Measurements from ENCODE around the gene CAST.

The CAST gene

DNA sequence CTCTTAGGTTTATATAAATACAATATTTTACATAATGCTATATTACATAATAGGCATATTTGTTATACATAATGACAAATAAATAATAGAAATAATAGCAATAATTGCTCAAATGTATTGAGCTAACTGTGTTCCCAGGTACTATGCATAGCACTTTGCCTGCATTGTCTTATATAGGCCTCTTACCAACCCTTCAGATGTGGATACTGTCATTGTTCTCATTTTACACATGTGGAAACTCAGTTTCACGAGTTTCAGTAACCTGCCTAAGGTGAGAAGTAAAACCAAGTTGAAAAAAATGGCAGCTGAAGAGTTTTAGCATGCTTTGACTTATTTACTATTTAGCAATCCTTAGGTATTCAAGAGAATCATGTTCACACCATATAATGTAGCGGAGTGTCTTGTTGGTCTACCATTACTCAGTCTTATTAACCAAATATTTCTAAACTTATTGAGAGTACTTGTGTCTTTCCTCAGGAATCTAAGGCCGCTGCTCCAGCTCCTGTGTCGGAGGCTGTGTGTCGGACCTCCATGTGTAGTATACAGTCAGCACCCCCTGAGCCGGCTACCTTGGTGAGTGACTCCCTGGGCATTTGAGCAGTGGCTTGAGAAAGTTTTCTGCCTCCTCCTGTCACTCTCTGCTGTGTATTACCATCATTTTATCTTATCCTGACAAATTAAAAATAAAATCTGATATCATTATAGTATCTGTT is 88.1 kb downstream of the CAST start:
- no peak for DNase-seq

DNA sequence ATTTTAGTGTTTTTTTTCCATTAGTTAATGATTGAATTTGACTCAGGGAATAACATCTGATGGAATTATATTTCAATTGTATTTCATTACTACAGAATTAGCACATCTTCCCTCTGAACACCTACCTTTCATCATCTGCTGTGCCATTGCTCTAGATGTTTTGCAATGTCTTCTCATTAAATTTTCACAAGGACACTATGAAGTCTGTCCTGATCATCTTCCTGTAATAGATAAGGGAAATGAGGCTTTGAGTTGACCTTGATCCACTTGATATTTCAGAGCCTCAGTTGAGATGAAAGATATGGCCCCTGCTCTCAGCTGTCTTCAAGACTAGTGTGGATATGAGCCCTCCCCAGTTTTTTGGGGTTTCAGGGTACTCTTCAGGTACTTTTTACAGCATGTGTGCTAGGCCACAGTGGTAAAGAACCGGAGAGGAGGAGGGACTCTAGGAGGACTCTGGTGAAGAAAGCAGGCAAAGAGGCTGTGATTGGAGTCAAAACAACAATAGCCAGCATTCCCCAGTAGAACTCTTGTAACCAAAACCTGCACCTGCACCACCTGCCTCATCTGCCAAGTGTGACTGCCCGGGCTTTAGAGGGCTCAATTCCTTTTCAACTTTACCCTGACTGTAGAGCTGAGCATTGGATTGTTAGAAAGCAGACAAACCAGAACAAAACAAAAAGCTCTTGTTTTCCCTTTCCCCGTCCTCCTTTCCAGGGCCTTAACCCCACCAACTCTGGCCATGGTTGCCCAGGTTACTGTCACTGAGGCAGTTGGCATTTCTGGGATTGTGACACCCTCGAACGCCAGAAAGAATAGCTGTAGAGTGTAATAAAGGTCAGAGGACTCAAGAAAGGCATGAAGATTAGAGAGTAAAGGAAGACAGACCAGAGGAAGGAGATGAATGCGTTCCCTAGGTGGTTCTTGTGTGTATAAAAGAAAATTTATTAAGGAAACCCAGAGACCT is 89.3 kb downstream of the CAST start:
- DNase-seq, result no peak

DNA sequence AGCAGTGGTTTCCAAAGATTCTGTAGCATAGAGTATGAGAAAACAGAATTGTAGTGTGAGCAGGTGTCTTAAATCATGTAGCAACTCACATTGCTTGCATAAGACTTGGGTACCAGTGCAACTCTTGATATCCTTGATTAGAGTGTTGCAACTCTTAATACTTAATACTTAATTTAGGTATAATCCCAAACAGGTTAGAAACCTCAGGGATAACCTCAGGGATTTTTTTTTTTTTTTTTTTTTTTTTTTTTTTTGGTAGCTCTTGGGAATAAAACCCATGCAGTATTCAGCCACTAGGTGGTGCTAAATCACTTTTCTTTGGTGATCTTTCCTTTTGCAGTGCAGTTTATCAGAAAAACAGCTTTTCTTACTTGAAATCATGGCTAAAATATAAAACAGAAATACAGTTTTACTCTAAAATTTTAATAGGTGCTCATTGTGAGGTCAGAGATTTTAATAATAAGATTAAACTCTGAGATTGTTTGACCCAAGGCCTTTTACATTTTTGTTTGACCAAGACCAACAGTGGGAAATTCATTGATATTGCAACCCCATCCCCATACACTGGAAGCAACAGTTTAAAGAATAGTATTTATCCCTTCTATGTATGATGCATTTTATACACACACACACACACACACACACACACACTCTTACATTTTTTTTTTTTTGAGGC is 90.3 kb downstream of the CAST start:
- no peak for DNase-seq

DNA sequence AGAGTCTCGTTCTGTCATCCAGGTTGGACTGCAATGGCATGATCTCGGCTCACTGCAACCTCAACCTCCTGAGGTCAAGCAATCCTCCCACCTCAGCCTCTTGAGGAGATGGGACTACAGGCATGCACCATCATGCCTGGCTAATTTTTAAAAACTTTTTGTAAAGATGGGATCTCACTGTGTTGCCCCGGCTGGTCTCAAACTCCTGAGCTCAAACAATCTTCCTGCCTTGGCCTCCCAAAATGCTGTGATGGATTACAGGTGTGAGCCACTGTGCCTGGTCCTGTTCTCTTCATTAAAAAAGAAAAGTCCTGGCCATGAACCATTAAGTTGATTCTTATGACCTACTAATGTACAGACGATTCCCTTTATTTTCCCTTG is 90.8 kb downstream of the CAST start:
- DNase-seq, result no peak

DNA sequence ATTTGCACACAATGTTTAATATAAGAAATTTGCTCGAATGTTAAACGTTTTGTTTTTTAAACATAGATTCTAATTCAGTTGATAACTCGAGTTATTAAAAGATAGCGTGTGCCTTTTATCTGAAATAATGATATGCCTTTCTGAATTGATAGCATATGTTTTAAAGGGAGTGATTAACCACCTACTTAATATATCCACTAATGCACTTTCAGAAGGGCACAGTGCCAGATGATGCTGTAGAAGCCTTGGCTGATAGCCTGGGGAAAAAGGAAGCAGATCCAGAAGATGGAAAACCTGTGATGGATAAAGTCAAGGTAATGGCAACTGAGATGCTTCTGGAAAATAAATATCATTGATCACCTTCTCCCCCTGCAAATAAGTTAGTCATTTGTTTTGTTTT is 91.7 kb downstream of the CAST start:
- DNase-seq, result no peak

DNA sequence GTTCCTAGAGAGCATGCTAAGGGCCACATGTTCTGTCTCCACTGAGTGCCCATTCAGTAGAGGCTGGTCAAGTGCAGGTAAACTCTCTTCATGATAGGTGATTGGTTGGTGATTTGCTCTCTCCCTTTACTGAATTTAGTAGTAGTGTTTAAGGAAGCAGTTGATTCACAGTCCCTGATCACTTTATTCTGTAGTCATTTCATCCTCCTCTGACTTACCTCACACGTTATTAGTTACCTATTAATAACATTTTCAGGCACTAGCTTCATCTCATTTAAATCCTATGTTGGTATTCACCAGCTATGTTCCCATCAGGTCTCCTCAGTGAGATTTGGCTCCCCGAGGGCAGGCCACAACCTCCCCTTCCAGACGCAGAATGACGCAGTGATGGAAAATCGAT is 93.7 kb downstream of the CAST start:
- no peak for DNase-seq

DNA sequence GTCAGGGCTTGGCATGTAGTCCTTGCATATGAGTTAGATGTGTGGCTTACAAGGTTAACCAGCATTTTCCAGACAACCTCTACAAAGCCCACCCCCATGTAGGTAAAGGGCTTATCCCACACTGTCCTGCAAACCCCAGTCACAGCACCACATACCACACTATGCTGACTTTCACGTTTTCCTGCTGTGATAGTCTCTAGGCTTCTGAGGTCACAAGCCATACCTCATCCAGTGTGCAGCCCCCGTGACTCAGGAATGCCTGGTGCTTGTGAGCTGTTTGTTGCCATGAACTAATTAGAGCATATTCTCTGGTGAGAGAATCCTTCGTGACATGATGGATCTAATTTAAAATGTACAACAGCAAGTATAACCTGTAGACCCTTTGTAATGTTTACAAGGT is 94.8 kb downstream of the CAST start:
- no peak for DNase-seq

DNA sequence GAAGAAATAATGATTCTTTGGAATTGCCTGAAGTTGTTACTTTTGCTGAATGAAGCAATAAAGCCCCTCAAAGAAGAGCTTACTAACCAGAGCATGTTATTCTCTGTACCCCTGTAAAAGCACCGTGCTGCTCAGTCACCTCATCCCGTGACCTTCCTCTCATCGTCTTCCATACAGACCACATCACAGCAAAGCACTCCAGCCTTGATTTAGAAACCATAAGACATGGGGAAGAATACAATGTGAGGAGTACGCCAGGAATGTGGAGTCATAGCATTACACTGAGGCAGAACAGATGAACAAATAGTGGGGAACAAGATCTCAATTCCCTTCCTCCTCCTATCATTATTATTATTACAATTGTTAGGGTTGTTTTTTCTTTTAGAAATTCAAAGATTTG is 96.4 kb downstream of the CAST start:
- no peak for DNase-seq

DNA sequence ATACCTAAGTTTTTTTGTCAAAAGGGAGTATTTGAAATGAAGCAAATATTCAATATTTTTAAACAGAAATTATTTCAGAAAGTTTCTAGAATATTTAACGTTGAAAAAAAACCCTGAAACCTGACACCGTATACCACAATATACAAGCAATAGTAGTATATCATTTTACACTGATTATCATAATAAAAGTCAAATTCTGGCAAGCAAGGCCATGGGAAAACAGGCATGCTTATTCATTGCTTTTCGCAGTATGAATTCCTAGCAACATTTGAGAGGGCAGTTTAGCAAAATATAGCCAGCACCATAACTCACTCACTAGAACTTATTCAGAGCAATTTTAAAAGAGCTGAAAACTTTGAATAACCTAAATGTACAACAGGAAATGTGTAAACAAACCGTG is 99.4 kb downstream of the CAST start:
- DNase-seq, result no peak

DNA sequence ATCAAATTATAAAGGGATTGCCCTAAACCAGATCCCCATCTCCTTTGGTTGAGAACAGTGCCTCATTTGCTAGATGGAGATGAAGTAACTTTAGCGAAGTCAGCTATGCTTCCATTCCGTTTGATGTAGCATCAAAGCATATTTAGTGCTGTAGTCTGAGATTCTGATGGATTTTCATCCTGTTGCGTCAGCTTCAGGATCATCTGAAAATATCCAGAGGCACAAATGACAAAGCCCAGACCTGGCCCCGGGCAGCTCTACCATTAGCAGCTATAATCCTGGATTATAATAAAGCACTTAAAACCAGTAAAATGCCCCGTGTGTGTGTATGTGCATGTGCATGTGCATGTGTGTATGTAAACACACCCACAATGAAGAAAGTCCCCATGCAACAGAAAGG is 100.8 kb downstream of the CAST start:
- no peak for DNase-seq

DNA sequence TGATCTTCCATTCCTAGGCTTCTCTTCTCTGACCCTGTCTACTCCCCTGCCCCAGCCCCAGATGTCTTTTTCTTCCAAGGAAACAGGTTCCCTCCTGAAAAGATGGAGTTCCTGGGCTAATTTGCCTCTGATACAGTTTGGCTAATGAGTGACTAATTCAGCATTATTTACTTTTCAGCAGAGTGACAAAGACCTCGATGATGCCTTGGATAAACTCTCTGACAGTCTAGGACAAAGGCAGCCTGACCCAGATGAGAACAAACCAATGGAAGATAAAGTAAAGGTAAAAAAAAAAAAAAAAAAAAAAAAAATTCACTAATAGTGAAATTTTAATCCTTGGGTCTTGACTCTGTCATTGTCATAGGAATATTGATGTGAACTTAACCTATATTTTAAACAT is 102.9 kb downstream of the CAST start:
- no peak for DNase-seq

DNA sequence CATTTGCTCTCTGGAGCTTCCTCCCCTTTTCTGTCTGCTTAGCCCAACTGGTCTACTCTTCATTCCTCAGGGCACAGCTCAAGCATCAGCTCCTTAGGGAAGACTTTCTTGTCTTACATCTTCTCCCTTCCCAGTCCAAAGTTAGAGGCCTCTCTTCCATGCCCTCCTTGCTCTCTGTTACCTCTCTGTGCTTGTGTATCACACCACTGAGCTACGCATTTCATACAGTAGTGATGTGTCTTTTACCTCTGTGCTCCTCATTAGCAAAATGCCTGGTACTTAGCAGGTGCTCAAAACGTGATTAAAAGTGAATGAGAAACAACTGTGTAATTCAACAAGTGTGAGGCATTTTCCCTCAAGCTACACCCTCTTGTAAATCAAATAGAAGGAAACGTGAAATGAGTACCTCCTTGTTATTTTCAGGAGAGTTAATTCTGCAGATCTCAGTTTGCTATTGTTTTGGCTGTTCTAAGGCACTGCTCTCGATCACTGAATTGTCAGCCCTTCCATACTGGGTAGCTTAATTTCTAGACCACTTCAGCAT is 106.6 kb downstream of the CAST start:
- DNase-seq, result no peak

DNA sequence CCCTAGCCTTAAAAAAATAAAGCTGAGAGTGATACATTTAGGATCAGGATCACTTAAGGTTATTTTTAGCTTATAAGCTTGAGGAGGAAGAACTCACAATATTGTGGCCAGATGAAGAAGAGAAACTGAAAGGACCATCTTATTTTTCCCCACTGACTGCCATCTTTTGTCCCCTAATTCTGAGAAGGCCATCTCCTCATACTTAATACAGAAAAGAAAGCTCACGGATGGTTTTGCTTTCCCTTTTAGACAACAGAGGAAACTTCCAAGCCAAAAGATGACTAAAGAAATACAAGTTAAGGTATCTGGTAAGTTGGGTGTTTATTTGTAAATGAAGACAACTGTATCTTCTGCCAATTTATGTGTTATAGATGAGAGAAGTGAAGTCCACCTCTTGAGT is 109.2 kb downstream of the CAST start:
- DNase-seq, result no peak

DNA sequence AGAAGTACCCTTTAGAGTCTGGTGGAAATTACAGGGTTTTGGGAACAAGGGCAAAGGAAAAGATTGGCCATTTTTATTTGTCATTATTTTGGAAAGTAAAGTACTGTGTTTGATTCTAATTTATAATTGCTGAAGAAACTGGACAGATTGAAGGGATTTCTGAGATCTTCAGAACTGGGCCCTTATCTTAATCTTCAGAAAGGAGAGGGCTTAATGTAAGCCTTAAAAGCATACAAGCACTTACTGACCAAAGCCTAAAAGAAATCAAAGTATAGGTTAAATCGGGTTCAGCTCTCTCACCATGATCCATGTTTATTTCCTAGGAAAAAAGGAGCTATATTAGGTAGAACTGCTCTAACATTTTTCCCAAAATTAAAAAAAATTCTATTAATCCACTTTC is 109.9 kb downstream of the CAST start:
- no peak for DNase-seq

DNA sequence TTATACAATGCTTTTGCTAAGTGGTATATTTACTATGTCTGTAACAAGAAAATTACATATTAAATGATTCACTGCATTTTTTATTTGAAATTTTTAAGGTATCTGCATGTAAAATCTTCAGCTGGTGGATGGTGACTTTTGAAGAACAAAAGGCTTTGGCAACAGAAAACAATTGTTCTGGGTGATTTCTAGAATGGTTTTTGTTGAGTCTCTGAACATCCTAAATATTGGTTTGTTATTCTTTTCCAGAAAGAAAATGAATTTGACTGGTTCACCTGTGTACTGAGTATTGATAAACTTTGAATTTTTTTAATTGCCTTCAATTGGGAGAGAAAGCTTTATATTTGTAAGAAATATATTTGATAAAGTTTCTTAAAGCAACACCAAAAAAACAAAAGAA is 110.4 kb downstream of the CAST start:
- DNase-seq, result no peak

DNA sequence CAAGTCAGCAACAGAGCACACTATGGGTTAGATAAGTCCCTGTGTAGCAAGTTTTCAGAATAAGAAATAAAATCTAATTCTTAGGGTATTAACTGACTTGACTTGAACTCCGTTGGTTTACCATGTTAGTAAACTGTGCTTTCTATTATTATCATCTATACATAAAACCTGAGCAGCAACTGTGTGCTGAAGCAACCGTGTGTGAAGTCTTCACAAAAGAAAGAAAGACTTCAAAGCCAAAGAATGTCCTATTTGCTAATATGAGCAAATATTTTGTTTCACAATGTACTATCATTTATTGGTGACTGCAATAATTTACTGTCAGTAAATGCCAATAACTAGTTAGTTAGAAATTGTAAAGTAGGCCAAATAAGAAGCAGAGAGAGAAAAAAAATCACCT is 112.9 kb downstream of the CAST start:
- no peak for DNase-seq

DNA sequence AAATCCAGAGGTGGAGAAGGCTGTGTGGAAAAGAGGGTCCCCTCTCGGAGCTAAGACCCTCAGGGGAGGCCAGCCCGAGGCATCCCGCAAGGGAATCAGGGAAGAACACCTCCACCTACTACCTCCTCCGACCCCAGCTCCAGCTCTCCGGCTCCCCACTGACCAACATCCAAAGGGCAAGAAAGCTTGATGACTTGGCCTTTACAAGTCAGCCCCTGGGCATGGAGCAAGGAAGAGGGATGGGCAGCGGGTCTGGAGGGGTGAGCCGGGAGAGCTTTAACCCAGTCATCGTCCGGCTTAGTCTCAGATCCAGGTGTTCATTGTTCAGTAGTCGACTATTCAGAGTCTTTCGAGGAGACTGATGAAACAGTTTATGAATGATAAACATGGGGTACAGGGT is 113.5 kb downstream of the CAST start:
- no peak for DNase-seq

DNA sequence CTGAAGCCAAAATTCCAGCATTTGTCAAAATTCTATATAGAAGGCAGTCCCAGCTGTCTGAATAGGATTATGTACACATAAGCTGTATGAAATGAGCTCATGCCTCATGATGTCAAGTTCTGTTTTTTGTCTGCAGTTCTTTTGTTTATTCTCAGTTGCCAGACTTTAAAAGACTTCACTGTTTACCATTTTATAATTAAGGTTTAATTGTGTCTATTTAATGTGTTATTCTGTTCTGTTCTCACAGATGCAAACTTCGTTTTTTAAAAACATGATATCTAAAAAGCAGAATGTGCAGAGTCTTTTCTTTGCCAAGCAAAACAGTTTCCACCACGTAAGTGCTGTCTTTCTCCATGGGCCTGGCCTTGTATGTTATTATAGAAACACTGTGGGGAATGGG is 114.4 kb downstream of the CAST start:
- DNase-seq, result no peak

DNA sequence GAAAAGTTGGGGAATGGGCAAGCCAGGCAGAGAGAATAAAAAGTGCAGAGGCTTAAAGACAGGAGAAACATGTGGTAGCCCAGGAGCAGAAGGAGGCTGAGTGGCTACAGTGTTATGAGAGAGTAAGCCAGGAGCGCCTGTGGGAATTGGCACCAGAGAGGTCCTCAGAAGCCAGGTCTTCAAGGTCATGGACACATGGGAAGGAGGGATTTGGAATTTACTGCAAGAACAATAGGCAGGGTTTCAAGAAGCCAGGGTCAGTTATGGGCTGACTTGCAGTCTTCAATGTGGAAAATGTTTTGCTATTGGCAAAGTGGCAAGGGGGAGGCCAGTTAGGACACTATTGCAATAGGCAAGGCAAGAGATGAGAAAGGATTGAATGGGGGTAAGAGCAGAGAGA is 116.2 kb downstream of the CAST start:
- no peak for DNase-seq

DNA sequence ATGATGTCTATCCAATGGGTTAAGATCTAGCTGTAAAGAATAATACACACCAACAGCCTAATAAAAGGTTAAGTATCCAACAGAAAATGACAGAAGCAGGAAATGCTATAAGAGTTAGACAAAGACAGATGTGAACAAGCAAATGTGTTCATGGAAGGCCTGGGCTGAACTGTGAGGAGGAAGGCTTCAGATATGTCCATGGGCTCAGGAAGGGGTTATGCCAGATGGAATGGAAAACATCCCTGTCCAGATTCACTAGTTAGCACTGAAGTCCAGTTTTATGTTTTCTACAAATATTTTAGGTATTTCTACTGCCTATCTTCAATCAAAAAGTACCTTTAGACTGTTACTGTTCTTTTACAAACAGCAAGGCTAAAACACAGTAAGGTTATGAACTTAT is 118.5 kb downstream of the CAST start:
- no peak for DNase-seq

DNA sequence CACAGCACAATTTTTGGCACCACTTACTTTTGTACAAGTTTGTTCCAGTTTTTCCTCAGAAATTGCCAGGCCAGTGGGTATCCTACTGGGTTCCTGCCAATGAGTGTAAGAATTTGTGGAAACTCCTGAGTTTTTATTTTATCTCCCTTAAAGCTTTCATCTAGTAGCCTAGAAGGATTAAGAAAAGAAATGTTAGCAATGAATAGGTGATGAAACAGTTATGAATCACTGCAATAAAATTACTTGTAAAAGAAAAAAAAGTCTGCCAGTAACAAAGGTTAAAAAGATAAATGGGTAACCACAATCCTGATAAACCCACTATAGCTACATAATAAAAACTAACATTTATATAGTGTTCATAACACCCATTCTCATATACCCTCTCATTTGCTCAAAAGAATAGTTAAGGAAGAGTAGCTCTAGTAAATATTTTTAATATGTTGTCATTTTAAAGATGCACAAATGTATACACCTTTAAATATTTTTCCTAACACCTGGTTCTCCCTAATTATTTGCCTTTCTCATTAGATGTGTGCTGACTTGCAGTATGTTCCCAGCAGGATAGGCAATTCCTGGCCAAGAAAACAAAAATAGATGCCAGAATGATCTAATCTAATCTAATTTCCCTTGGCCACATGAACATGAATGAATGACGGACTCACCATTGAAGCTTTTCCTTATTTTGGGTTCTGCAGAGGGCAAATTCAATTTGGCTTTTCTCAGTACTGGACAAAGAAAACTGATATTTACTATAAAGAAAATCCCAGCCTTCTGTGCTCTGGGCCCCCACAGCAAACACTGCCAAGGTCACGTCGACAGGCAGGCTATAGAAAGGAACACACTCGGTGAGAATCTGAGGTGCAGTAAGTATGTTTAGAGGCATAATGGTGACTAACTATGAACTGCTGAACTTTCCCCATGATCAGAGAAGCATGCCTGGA is 119.1 kb downstream of the CAST start:
- no peak for DNase-seq

DNA sequence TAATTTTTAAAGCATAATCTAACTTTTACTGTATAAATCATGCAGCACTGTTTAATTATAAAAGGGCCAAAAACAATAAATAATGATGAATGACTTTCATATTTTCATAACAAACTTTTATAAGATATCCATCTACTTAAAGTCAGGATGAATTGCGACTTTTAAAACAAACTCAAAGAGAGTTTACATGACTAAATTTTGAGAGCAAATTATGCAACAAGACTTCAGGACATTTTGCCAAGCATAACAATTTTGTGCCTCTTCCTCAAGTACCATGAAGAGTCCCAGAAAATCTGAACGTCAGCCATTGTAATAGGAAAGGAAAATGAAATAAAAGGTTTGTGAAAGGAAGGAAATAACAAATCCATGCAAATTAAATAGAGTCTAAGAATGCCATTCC is 121.2 kb downstream of the CAST start:
- DNase-seq, result no peak
